Gastroesophageal sphincter (tissue), 2 donors: ENCODE results near the gene BARD1.

ENCODE experiments used
- EP300 ChIP-seq: sonication (generic); formaldehyde crosslinking; IDR thresholded peaks from one replicate; pipeline ENCODE4 v1.6.1; 2017; ENCODE audit warnings: antibody characterized with exemption, mild to moderate bottlenecking
- POLR2A ChIP-seq, 2 donors: fragments of 450-650 bp; IDR thresholded peaks; one replicate each; pipeline ENCODE4 v1.6.1; 2017; ENCODE audit warnings: antibody characterized with exemption in 2 of 2, mild to moderate bottlenecking in 2 of 2, moderate library complexity in 1 of 2

GRCh38 chr2:214713080-214713830 lies 96.2 kb downstream of the BARD1 start:
- TF ChIP-seq EP300 (no peak), POLR2A (IDR thresholded peaks at IDR 0.05) (no peak)
